ENCODE results near the gene DNAH10.

The DNAH10 gene

DNA sequence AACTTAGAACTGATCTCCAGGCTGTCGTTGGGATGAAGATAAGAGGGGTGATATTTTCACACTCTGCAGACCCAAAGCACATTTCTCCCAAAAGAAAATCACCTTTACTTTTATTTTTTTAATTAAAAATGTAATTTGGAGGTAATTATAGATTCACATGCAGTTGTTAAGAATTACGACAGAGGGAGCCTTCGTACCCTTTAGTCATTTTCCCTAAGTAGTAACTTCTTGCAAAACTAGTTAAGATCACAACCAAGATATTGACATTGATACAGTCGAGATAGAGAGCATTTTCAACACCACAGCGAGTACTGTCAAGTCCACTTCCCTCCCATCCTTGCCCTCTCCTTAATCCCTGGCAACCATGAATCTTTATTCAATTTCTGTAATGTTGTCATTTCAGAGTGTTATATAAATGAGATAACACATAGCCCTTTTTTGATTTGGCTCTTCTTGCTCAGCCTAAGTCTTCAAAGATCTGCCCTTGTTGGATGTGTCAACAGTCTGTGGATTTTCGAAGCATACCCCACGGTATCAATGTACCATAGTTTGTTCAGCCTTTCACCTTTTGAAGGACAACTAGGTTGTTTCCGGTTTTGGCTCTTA is 39.6 kb downstream of the DNAH10 start:
- TF ChIP-seq, protein P1, sequence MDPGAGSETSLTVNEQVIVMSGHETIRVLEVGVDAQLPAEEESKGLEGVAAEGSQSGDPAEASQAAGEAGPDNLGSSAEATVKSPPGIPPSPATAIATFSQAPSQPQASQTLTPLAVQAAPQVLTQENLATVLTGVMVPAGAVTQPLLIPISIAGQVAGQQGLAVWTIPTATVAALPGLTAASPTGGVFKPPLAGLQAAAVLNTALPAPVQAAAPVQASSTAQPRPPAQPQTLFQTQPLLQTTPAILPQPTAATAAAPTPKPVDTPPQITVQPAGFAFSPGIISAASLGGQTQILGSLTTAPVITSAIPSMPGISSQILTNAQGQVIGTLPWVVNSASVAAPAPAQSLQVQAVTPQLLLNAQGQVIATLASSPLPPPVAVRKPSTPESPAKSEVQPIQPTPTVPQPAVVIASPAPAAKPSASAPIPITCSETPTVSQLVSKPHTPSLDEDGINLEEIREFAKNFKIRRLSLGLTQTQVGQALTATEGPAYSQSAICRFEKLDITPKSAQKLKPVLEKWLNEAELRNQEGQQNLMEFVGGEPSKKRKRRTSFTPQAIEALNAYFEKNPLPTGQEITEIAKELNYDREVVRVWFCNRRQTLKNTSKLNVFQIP (CRISPR knock-in tag; IDR thresholded peaks at IDR 0.05; ENCODE audit: borderline replicate concordance, low read depth), result no peak
- TF ChIP-seq, protein P2, sequence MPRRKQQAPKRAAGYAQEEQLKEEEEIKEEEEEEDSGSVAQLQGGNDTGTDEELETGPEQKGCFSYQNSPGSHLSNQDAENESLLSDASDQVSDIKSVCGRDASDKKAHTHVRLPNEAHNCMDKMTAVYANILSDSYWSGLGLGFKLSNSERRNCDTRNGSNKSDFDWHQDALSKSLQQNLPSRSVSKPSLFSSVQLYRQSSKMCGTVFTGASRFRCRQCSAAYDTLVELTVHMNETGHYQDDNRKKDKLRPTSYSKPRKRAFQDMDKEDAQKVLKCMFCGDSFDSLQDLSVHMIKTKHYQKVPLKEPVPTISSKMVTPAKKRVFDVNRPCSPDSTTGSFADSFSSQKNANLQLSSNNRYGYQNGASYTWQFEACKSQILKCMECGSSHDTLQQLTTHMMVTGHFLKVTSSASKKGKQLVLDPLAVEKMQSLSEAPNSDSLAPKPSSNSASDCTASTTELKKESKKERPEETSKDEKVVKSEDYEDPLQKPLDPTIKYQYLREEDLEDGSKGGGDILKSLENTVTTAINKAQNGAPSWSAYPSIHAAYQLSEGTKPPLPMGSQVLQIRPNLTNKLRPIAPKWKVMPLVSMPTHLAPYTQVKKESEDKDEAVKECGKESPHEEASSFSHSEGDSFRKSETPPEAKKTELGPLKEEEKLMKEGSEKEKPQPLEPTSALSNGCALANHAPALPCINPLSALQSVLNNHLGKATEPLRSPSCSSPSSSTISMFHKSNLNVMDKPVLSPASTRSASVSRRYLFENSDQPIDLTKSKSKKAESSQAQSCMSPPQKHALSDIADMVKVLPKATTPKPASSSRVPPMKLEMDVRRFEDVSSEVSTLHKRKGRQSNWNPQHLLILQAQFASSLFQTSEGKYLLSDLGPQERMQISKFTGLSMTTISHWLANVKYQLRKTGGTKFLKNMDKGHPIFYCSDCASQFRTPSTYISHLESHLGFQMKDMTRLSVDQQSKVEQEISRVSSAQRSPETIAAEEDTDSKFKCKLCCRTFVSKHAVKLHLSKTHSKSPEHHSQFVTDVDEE (CRISPR knock-in tag; IDR thresholded peaks at IDR 0.05), result no peak
- TF ChIP-seq, protein P3, sequence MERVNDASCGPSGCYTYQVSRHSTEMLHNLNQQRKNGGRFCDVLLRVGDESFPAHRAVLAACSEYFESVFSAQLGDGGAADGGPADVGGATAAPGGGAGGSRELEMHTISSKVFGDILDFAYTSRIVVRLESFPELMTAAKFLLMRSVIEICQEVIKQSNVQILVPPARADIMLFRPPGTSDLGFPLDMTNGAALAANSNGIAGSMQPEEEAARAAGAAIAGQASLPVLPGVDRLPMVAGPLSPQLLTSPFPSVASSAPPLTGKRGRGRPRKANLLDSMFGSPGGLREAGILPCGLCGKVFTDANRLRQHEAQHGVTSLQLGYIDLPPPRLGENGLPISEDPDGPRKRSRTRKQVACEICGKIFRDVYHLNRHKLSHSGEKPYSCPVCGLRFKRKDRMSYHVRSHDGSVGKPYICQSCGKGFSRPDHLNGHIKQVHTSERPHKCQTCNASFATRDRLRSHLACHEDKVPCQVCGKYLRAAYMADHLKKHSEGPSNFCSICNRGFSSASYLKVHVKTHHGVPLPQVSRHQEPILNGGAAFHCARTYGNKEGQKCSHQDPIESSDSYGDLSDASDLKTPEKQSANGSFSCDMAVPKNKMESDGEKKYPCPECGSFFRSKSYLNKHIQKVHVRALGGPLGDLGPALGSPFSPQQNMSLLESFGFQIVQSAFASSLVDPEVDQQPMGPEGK (CRISPR knock-in tag; IDR thresholded peaks at IDR 0.05; ENCODE audit: borderline replicate concordance), result no peak
- no peak for TF ChIP-seq GLIS3 (CRISPR knock-in tag; IDR thresholded peaks at IDR 0.05)
- TF ChIP-seq SNAI2 (CRISPR knock-in tag; IDR thresholded peaks at IDR 0.05), result no peak
- TF ChIP-seq PPARA (CRISPR knock-in tag; IDR thresholded peaks at IDR 0.05; ENCODE audit: borderline replicate concordance), result no peak
- TF ChIP-seq, protein P4, sequence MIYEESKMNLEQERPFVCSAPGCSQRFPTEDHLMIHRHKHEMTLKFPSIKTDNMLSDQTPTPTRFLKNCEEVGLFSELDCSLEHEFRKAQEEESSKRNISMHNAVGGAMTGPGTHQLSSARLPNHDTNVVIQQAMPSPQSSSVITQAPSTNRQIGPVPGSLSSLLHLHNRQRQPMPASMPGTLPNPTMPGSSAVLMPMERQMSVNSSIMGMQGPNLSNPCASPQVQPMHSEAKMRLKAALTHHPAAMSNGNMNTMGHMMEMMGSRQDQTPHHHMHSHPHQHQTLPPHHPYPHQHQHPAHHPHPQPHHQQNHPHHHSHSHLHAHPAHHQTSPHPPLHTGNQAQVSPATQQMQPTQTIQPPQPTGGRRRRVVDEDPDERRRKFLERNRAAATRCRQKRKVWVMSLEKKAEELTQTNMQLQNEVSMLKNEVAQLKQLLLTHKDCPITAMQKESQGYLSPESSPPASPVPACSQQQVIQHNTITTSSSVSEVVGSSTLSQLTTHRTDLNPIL (CRISPR knock-in tag; IDR thresholded peaks at IDR 0.05; ENCODE audit: low read depth), result no peak
- no peak for TF ChIP-seq OSR1 (CRISPR knock-in tag; IDR thresholded peaks at IDR 0.05)
- no peak for TF ChIP-seq CSDC2 (CRISPR knock-in tag; IDR thresholded peaks at IDR 0.05)
- TF ChIP-seq RARB (CRISPR knock-in tag; IDR thresholded peaks at IDR 0.05), result no peak
- no peak for TF ChIP-seq ZNF565 (CRISPR knock-in tag; conservative IDR thresholded peaks at IDR 0.05; ENCODE audit: low read depth)
- TF ChIP-seq ZNF70 (CRISPR knock-in tag; IDR thresholded peaks at IDR 0.05), result no peak
- no peak for TF ChIP-seq TCF4 (CRISPR knock-in tag; IDR thresholded peaks at IDR 0.05; ENCODE audit: borderline replicate concordance)
- no peak for TF ChIP-seq ZNF8 (CRISPR knock-in tag; IDR thresholded peaks at IDR 0.05)
- no peak for TF ChIP-seq ZC3H10 (CRISPR knock-in tag; IDR thresholded peaks at IDR 0.05)
- no peak for TF ChIP-seq ARNTL (CRISPR knock-in tag; IDR thresholded peaks at IDR 0.05; ENCODE audit: borderline replicate concordance, low read depth)
- 0 out of 3 replicates have a peak, but pooled peaks have one; percentile 37 for ATAC-seq

DNA sequence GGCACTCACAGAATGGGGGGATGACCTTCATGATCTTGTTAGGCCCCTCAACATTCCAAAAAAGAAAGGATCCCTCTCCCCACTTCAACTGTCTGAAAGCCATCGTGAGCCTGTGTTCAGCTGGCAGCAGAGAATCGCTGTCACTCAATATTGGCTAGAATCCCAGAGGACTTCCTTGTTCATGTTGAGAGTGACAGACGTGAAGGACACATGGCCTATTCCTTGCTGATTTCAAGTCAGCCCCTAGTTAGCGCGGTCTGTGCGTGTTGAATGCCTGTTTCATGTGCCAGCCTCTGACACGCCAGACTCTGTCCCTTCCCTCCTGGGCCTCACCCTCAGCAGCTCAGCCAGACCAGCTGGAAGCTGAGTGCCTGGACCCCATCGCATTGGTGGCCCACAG is 43.1 kb downstream of the DNAH10 start:
- ATAC-seq, result no peak
- TF ChIP-seq, protein P1 (CRISPR knock-in tag; IDR thresholded peaks at IDR 0.05; ENCODE audit: borderline replicate concordance, low read depth), result no peak
- no peak for TF ChIP-seq OSR1 (CRISPR knock-in tag; IDR thresholded peaks at IDR 0.05)
- TF ChIP-seq RARB (CRISPR knock-in tag; IDR thresholded peaks at IDR 0.05), result no peak
- no peak for TF ChIP-seq CSDC2 (CRISPR knock-in tag; IDR thresholded peaks at IDR 0.05)
- TF ChIP-seq ZNF70 (CRISPR knock-in tag; IDR thresholded peaks at IDR 0.05), result no peak
- no peak for TF ChIP-seq ARNTL (CRISPR knock-in tag; IDR thresholded peaks at IDR 0.05; ENCODE audit: borderline replicate concordance, low read depth)
- TF ChIP-seq BACH2 (CRISPR knock-in tag; IDR thresholded peaks at IDR 0.05; ENCODE audit: borderline replicate concordance), result no peak
- TF ChIP-seq TOX (CRISPR knock-in tag; IDR thresholded peaks at IDR 0.05; ENCODE audit: borderline replicate concordance), result no peak
- no peak for TF ChIP-seq ZFP30 (CRISPR knock-in tag; IDR thresholded peaks at IDR 0.05)
- TF ChIP-seq SNAI2 (CRISPR knock-in tag; IDR thresholded peaks at IDR 0.05), result no peak
- TF ChIP-seq, protein P3 (CRISPR knock-in tag; IDR thresholded peaks at IDR 0.05; ENCODE audit: borderline replicate concordance), result no peak
- TF ChIP-seq, protein P5, sequence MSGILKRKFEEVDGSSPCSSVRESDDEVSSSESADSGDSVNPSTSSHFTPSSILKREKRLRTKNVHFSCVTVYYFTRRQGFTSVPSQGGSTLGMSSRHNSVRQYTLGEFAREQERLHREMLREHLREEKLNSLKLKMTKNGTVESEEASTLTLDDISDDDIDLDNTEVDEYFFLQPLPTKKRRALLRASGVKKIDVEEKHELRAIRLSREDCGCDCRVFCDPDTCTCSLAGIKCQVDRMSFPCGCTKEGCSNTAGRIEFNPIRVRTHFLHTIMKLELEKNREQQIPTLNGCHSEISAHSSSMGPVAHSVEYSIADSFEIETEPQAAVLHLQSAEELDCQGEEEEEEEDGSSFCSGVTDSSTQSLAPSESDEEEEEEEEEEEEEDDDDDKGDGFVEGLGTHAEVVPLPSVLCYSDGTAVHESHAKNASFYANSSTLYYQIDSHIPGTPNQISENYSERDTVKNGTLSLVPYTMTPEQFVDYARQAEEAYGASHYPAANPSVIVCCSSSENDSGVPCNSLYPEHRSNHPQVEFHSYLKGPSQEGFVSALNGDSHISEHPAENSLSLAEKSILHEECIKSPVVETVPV (CRISPR knock-in tag; IDR thresholded peaks at IDR 0.05), result no peak
- no peak for TF ChIP-seq TCF4 (CRISPR knock-in tag; IDR thresholded peaks at IDR 0.05; ENCODE audit: borderline replicate concordance)
- TF ChIP-seq, protein P2 (CRISPR knock-in tag; IDR thresholded peaks at IDR 0.05), result no peak
- no peak for TF ChIP-seq ESRRG (CRISPR knock-in tag; IDR thresholded peaks at IDR 0.05)
- TF ChIP-seq GLIS3 (CRISPR knock-in tag; IDR thresholded peaks at IDR 0.05), result no peak
